ENCODE results near the gene ABR.
"Not testable (repeated sequence)": the region's sequence is repeated elsewhere in the genome, so short reads cannot be mapped to it uniquely, and the experiment has no call there.

Gene ABR

GRCh38 chr17:1202291-1202690, 22.5 kb upstream of the ABR start:
- DNase-seq = no peak

GRCh38 chr17:1201132-1201702, 21.4 kb upstream of the ABR start:
- DNase-seq = no peak

DNA sequence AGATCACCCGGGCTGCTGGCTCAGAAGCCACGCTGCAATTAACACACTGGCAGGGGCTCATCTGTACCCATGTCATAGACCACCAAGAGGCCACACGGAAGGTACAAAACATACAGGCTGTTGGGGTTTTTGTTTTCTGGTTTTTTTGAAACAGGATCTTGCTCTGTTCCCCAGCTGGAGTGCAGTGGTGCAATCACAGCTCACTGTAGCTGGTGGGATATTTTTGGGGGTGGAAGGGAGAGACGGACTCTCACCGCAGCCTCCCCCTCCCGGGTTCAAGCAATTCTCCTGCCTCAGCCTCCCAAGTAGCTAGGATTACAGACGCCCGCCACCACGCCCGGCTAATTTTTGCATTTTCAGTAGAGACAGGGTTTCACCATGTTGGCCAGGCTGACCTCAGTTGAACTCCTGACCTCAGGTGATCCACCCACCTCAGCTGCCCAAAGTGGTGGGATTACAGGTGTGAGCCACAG, 19.5 kb upstream of the ABR start:
- not testable (repeated sequence) for DNase-seq

- peak in 42 of 58 donors; percentile 18 to 85 (median 52) for DNase-seq
These were observed 18.2 kb upstream of the ABR start for GRCh38 chr17:1197781-1198490.

GRCh38 chr17:1197379-1197778, 17.6 kb upstream of the ABR start:
- peak in 8 of 58 donors; percentile 19 to 48 (median 35) for DNase-seq

DNA sequence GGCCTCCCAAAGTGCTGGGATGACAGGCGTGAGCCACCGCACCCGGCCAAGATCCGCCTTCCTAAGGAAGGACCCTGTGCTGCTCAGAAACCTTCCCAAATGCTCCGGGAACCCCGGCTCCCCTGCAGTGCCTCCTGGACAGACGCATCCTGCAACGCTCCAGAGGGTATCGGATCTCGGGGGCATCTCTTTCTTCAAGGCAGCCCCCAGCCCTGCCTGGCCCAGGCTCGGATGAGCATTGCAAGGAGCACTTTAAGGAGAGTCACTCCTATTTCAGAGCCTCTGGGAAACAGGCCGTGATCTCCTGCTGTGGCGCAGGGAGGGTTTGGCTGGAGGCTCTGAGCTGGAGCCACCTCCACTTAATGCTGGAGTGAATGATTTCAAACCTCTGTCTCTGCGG, 17.2 kb upstream of the ABR start:
- no peak for DNase-seq

GRCh38 chr17:1192911-1193699, 13.3 kb upstream of the ABR start:
- DNase-seq = no peak

GRCh38 chr17:1190751-1191331, 11.1 kb upstream of the ABR start:
- DNase-seq = peak in 5 of 58 donors; percentile 11 to 53 (median 28)

DNA sequence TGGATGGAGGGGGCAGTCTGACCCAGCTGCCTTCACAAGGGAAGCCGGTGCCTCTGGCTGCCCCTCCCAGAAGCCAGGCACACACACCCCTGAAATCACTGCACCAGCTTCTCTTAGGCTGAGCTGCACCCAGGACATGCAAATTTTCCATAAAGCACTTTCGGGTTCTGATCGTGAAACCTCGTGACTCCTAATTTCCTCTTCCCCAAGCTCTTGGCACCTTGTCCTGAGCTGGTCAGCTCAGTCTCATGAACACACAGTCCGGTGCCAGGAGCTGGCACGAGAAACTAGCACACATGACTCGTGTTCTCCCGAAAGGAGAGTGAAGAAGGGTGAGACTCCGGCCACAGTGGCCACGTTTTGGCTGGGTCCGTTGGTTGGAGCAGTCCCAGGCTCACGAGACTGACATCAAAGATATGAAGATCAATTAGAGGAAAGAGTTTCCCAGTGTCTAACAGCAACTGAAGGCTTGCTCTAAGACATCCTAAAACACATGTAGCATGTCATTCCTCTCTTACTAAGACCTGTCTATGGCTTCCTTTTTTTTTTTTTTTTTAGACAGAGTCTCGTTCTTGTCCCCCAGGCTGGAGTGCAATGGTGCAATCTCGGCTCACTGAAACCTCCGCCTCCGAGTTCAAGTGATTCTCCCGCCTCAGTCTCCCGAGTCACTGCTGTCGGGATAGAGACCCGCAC, 9.2 kb upstream of the ABR start:
- DNase-seq = peak in 25 of 58 donors; percentile 14 to 67 (median 31)

GRCh38 chr17:1186923-1187771, 7.4 kb upstream of the ABR start:
- peak in 55 of 58 donors; percentile 22 to 86 (median 69) for DNase-seq

GRCh38 chr17:1186214-1186820, 6.5 kb upstream of the ABR start:
- no peak for DNase-seq

- DNase-seq = no peak
These were observed 3.5 kb upstream of the ABR start for GRCh38 chr17:1183171-1183873.

DNA sequence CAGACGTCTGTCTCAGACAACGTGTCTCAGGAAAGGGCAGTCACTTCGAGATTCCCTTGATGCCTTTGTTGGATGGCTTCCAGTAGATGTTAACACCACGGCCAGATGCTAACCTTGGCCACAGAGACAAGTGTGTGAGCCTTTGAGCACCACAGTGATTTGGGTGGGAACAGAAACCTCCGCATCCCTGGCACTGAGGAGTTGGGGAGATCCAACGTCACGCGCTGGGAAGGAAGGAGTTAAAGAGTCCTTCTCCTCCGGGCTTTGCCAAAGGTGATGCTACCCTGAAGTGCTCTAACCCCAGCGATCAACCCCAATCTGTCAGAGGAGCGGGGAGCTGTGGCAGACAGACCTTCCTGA, 3.0 kb upstream of the ABR start:
- no peak for DNase-seq

GRCh38 chr17:1181753-1182137, 2.0 kb upstream of the ABR start:
- peak in 16 of 58 donors; percentile 45 to 80 (median 62) for DNase-seq

DNA sequence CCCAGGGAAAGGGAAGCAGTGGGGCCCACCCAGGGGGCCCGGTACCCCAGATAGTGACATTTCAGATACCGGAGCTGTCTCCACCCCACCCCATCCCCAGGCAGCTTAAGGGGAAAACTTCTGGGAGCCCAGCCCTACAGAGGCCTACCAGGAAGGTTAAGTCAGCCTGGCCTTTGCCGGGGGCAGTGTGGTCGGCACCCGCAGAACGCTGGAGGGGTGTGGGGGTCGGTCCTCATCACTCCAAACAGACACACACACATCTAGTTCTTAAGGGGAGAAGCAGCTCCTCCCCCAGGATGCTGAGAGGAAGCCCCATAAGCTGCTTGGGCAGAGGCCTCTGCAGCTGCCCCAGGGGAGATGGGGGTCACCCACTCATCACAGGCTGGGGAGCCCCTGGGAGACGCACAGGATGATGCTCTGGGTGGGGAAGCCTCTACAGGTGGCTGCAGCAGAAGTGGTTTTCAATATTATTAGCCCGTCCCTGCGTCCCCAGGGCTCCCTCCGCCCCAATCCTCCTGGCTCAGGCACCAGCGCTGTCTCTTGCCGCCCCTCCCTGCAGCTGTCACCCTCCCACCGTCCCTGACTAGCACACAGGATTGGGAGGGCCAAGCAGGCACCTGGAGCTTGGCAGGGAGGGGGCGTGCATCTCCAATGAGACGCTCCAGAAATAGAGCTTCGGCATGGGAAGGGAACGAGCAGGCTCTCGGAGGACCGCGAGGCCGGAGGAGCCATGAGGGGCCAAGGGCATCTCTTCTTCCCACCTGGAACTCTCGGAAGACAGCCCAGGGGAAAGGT, 1.4 kb upstream of the ABR start:
- peak in 44 of 58 donors; percentile 18 to 84 (median 67) for DNase-seq

DNA sequence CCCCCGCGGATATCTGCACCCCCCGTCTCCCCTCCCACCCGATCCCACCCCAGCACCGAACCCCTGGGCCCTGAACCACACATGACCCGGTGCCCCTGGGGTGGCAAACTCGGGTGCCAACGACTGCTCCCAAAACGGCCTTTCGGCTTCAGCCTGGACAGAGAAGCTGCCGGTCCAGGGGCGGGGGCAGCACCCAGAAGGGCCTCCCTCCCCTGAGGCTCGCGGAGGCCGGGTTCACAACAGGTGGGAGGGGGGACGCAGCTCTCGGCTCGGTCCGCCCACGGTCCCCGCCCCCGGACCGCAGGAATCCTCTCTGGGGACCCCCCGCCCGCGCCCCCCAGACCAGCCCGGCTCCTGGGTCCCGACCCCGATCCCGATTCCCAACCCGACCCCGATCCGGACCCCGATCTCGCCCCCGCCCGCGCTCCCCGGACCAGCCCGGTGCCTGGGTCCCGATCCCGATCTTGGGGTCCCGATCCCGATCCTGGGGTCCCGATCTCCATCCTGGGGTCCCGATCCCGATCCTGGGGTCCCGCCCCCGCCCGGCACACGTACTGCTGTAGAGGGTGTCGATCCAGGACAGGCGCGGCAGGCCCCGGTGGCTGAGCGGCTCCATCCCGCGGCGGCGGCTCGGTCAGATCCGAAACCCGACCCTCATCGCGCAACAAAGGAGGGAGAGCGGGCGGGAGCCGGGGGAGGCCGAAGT, 516 bp downstream of the ABR start:
- DNase-seq = no peak

- peak in 11 of 58 donors; percentile 21 to 53 (median 32) for DNase-seq
These were observed 2.6 kb downstream of the ABR start for GRCh38 chr17:1177016-1177700.

Data from anterior cingulate cortex (tissue), 58 donors.